A549 (cell line): ENCODE measurements around the gene SYTL3. TPM values are rescaled to one million over a fixed set of nuclear protein-coding genes. Genes with fewer than 3 reads are reported as not detected.

Experiments
- ATAC-seq, 2 experiments: fragments of 200-7000 bp in 1 of 2; fragments of >200 bp in 1 of 2; cut with Nextera tagmentation in 1 of 2; cut with Tn5 transposase in 1 of 2; 3 replicates each; pipeline versions ENCODE4 v1.8.0 to v1.9.1; 2018 to 2020; ENCODE audit warnings: mild to moderate bottlenecking in 1 of 2, moderate library complexity in 1 of 2
- CTCF ChIA-PET: fragments of 300-600 bp; sonication (Branson Sonifier 250); formaldehyde crosslinking; extraction: SDS; loops from one replicate; lab custom pipeline; 2021; ENCODE audit warnings: antibody characterized with exemption, inconsistent platforms; lab: Yijun Ruan, JAX
- POLR2A ChIA-PET: fragments of 350-600 bp; formaldehyde crosslinking; extraction: SDS; loops from one replicate; lab custom pipeline; 2021; ENCODE audit warnings: antibody characterized with exemption, inconsistent platforms; lab: Yijun Ruan, JAX
- DNase-seq, 2 experiments: peaks; one replicate each; pipeline versions ENCODE4 v3.0.0 to v3.0.0-alpha.2; 2011 to 2016; ENCODE audit warnings: low read depth in 1 of 2, low spot score in 1 of 2
- FAIRE-seq: peaks from 2 replicates; lab custom pipeline; 2011; peaks lifted over from hg19 to GRCh38; lab: Jason Lieb, UNC
- H3K27ac ChIP-seq, 2 experiments: fragments of >200 bp; sonication (Bioruptor Twin); formaldehyde crosslinking; 3 replicates each; pipeline ENCODE4 v1.5.1; 2016 to 2017
- H3K4me1 ChIP-seq: fragments of >200 bp; sonication (Bioruptor Twin); formaldehyde crosslinking; 3 replicates; pipeline ENCODE4 v1.6.1; 2016
- H3K4me2 ChIP-seq: fragments of >200 bp; sonication (Bioruptor Twin); formaldehyde crosslinking; 3 replicates; pipeline ENCODE4 v1.6.1; 2016
- H3K4me3 ChIP-seq: fragments of >200 bp; sonication (Bioruptor Twin); formaldehyde crosslinking; 3 replicates; pipeline ENCODE4 v1.5.1; 2016
- H3K9me3 ChIP-seq: fragments of >200 bp; sonication (Bioruptor Twin); formaldehyde crosslinking; 3 replicates; pipeline ENCODE4 v1.6.1; 2016
- BCL3 ChIP-seq: fragments of >200 bp; sonication (Bioruptor Twin); formaldehyde crosslinking; IDR thresholded peaks from 3 replicates; pipeline ENCODE4 v1.6.1; 2016
- EP300 ChIP-seq, 2 experiments: fragments of >200 bp; sonication (Bioruptor Twin); formaldehyde crosslinking; IDR thresholded peaks; 2 replicates in 1 of 2; 3 replicates in 1 of 2; pipeline ENCODE4 v1.6.1; 2016 to 2017
- FOSL2 ChIP-seq, 2 experiments: fragments of 450-650 bp in 1 of 2; fragments of >200 bp in 1 of 2; sonication (Bioruptor Twin) in 1 of 2; formaldehyde crosslinking; IDR thresholded peaks; 2 replicates each; pipeline versions ENCODE4 v1.5.0 to v1.6.1; 2016 to 2020; ENCODE audit warnings: mild to moderate bottlenecking in 1 of 2, moderate library complexity in 1 of 2
- FOXS1 ChIP-seq: fragments of 250-450 bp; sonication (Bioruptor Pico); IDR thresholded peaks from 2 replicates; pipeline ENCODE4 v1.5.0; 2020; ENCODE audit warnings: mild to moderate bottlenecking, moderate library complexity
- GATA3 ChIP-seq: IDR thresholded peaks from 2 replicates; pipeline ENCODE4 v1.6.1; 2012; ENCODE audit warnings: borderline replicate concordance
- HDAC2 ChIP-seq: fragments of 200-600 bp; sonication (generic); IDR thresholded peaks from 2 replicates; pipeline ENCODE4 v1.6.1; 2016
- HOXB13 ChIP-seq: fragments of 250-450 bp; sonication (Bioruptor Pico); IDR thresholded peaks from 2 replicates; pipeline ENCODE4 v1.5.0; 2020; ENCODE audit warnings: low read depth, mild to moderate bottlenecking, moderate library complexity
- JUN ChIP-seq, 2 experiments: fragments of >200 bp; sonication (Bioruptor Twin); formaldehyde crosslinking; IDR thresholded peaks; 2 replicates in 1 of 2; 3 replicates in 1 of 2; pipeline ENCODE4 v1.6.1; 2016 to 2017
- JUNB ChIP-seq: fragments of >200 bp; sonication (Bioruptor Twin); formaldehyde crosslinking; IDR thresholded peaks from 2 replicates; pipeline ENCODE4 v1.6.1; 2016
- KDM1A ChIP-seq: fragments of 200-600 bp; sonication (generic); IDR thresholded peaks from 2 replicates; pipeline ENCODE4 v1.6.1; 2016; ENCODE audit warnings: low read depth, mild to moderate bottlenecking
- MAFK ChIP-seq: fragments of 450-650 bp; IDR thresholded peaks from 2 replicates; pipeline ENCODE4 v1.6.1; 2014; ENCODE audit not compliant: partially characterized antibody
- MAX ChIP-seq: IDR thresholded peaks from 2 replicates; pipeline ENCODE4 v1.6.1; 2012
- MYC ChIP-seq: IDR thresholded peaks from 2 replicates; pipeline ENCODE4 v1.6.1; 2012; ENCODE audit warnings: mild to moderate bottlenecking, inconsistent platforms, low read length, improper control_type of control experiment, borderline replicate concordance
- NPAS2 ChIP-seq: fragments of 250-450 bp; sonication (Bioruptor Pico); IDR thresholded peaks from 2 replicates; pipeline ENCODE4 v1.8.0; 2022; ENCODE audit warnings: mild to moderate bottlenecking, moderate library complexity, borderline replicate concordance
- PBX3 ChIP-seq: IDR thresholded peaks from 2 replicates; pipeline ENCODE4 v1.6.1; 2012
- POLR2AphosphoS2 ChIP-seq: conservative IDR thresholded peaks from 2 replicates; pipeline ENCODE4 v1.6.1; 2012; ENCODE audit warnings: low read length, improper control_type of control experiment, inconsistent platforms
- RAD21 ChIP-seq, 2 experiments: fragments of >200 bp in 1 of 2; sonication (Bioruptor Twin) in 1 of 2; formaldehyde crosslinking in 1 of 2; IDR thresholded peaks in 1 of 2; conservative IDR thresholded peaks in 1 of 2; 2 replicates in 1 of 2; 3 replicates in 1 of 2; pipeline ENCODE4 v1.6.1; 2012 to 2018; ENCODE audit warnings: inconsistent platforms in 1 of 2
- RARB ChIP-seq: fragments of 250-450 bp; sonication (Bioruptor Pico); IDR thresholded peaks from 2 replicates; pipeline ENCODE4 v1.8.0; 2021; ENCODE audit warnings: mild to moderate bottlenecking, moderate library complexity
- SMC3 ChIP-seq: fragments of >200 bp; sonication (Bioruptor Twin); formaldehyde crosslinking; IDR thresholded peaks from 3 replicates; pipeline ENCODE4 v1.6.1; 2018; ENCODE audit warnings: inconsistent platforms
- TFCP2L1 ChIP-seq: fragments of 250-450 bp; sonication (Bioruptor Pico); IDR thresholded peaks from 2 replicates; pipeline ENCODE4 v1.5.0; 2021; ENCODE audit warnings: mild to moderate bottlenecking
- ZC3H11A ChIP-seq: fragments of 450-650 bp; IDR thresholded peaks from 2 replicates; pipeline ENCODE4 v1.6.1; 2014; ENCODE audit warnings: antibody characterized with exemption, mild to moderate bottlenecking
- ZFP36 ChIP-seq: fragments of 450-650 bp; IDR thresholded peaks from 2 replicates; pipeline ENCODE4 v1.6.1; 2014; ENCODE audit warnings: borderline replicate concordance; ENCODE audit not compliant: partially characterized antibody
- WGBS: methylation state at CpG from one replicate; pipeline ENCODE4 v1.1.6; 2017; ENCODE audit errors: missing lambda C conversion rate; 5-methylcytosine and 5-hydroxymethylcytosine counted together
- polyA plus RNA-seq, 4 experiments: library from polyadenylated mRNA; depleted of rRNA in 3 of 4; stranded (reverse); fragments of >200 nt; fragmentation: RNase III in 1 of 4; extraction: RNeasy Plus Mini Kit Qiagen cat#74134 plus additional on column Dnase treatment in 1 of 4; gene quantifications; 2 replicates in 3 of 4; 3 replicates in 1 of 4; pipeline ENCODE4 v1.2.3, GENCODE V29; 2011 to 2017
- TF ChIP-seq, protein P1 (sequence below): fragments of 450-650 bp; IDR thresholded peaks from 2 replicates; pipeline ENCODE4 v1.6.1; 2014; ENCODE audit warnings: antibody characterized with exemption
- TF ChIP-seq, protein P2 (sequence below): fragments of >200 bp; sonication (Bioruptor Twin); formaldehyde crosslinking; IDR thresholded peaks from 3 replicates; pipeline ENCODE4 v1.5.1; 2016
- TF ChIP-seq, protein P3 (sequence below): fragments of 250-450 bp; sonication (Bioruptor Pico); IDR thresholded peaks from 2 replicates; pipeline ENCODE4 v1.5.0; 2021; ENCODE audit warnings: mild to moderate bottlenecking, moderate library complexity, borderline replicate concordance

SYTL3 gene
- polyA plus RNA-seq, 2 of the 4 experiments (the other 2 are of a cell fraction) = 0.63 to 0.89 TPM

- POLR2A ChIA-PET = no interaction called here
- CTCF ChIA-PET = interaction anchor here (1.0 kb wide), 1 partner anchor 320 kb away, joined by 3 read pairs; no protein-coding TSS in a partner anchor
- Histone ChIP-seq H3K9me3 (no peaks in the 10 kb centered on the region), H3K4me3 (no peak overlapping the region), H3K27ac (no peak overlapping the region), H3K4me1 (no peaks in the 10 kb centered on the region), H3K4me2 (no peak overlapping the region)
- no peak for FAIRE-seq
- no peak for ATAC-seq
- TF ChIP-seq FOSL2 (IDR thresholded peaks at IDR 0.05) = no peak
- TF ChIP-seq FOSL2 (CRISPR knock-in tag; IDR thresholded peaks at IDR 0.05) = no peak
- no peak for TF ChIP-seq MYC
- no peak for TF ChIP-seq HOXB13 (CRISPR knock-in tag)
- TF ChIP-seq RARB (CRISPR knock-in tag) = no peak
- no peak for TF ChIP-seq MAFK
- TF ChIP-seq FOXS1 (CRISPR knock-in tag) = no peak
- TF ChIP-seq, protein P1, sequence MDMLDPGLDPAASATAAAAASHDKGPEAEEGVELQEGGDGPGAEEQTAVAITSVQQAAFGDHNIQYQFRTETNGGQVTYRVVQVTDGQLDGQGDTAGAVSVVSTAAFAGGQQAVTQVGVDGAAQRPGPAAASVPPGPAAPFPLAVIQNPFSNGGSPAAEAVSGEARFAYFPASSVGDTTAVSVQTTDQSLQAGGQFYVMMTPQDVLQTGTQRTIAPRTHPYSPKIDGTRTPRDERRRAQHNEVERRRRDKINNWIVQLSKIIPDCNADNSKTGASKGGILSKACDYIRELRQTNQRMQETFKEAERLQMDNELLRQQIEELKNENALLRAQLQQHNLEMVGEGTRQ = no peak
- no peak for TF ChIP-seq HDAC2
- TF ChIP-seq PBX3 = no peak
- TF ChIP-seq ZC3H11A = no peak
- TF ChIP-seq TFCP2L1 = no peak
- no peak for TF ChIP-seq JUN (IDR thresholded peaks at IDR 0.05)
- TF ChIP-seq MAX = no peak
- no peak for TF ChIP-seq GATA3
- TF ChIP-seq NPAS2 (CRISPR knock-in tag) = no peak
- TF ChIP-seq, protein P2, sequence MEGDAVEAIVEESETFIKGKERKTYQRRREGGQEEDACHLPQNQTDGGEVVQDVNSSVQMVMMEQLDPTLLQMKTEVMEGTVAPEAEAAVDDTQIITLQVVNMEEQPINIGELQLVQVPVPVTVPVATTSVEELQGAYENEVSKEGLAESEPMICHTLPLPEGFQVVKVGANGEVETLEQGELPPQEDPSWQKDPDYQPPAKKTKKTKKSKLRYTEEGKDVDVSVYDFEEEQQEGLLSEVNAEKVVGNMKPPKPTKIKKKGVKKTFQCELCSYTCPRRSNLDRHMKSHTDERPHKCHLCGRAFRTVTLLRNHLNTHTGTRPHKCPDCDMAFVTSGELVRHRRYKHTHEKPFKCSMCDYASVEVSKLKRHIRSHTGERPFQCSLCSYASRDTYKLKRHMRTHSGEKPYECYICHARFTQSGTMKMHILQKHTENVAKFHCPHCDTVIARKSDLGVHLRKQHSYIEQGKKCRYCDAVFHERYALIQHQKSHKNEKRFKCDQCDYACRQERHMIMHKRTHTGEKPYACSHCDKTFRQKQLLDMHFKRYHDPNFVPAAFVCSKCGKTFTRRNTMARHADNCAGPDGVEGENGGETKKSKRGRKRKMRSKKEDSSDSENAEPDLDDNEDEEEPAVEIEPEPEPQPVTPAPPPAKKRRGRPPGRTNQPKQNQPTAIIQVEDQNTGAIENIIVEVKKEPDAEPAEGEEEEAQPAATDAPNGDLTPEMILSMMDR = no peak
- WGBS = 12% methylated on average over 1 of the region's 1 CpG
- DNase-seq = no peak
Measured at GRCh38 chr6:158688860-158689259, 39.0 kb downstream of the SYTL3 start.

DNA sequence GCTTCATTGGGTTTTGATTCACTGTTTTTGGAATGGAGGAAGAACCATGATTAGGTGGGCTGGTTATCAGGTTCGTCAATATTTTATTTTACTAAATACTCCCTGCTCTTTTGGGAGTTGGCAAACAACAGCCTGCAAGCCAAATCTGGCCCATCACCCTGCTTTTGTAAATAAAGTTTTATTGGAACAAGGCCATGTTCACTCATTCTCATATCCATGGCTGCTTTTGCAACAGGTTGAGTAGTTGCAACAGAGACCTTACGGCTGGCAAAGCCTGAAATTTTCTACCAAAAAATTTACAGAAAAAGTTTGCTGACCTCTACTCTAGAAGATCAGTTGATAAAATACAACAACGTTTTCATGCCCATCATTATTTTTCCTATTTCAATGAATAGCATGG, 45.1 kb downstream of the SYTL3 start:
- Histone ChIP-seq H3K4me3 (no peak overlapping the region), H3K4me1 (no peaks in the 10 kb centered on the region), H3K4me2 (no peak overlapping the region), H3K9me3 (no peaks in the 10 kb centered on the region), H3K27ac (no peak overlapping the region)
- 56% methylated on average over 3 of the region's 3 CpGs for WGBS
- ATAC-seq (no peak), FAIRE-seq (no peak), DNase-seq (no peak)
- POLR2A ChIA-PET = no interaction called here
- CTCF ChIA-PET = no interaction called here
- TF ChIP-seq KDM1A (no peak), SMC3 (no peak), RARB (CRISPR knock-in tag) (no peak), BCL3 (no peak), ZFP36 (no peak), POLR2AphosphoS2 (no peak), JUNB (no peak), EP300 (IDR thresholded peaks at IDR 0.05) (no peak), RAD21 (conservative IDR thresholded peaks at IDR 0.05 in 1 of 2, IDR thresholded peaks at IDR 0.05 in 1 of 2) (no peak), MAFK (no peak), PBX3 (no peak)
- TF ChIP-seq, protein P3, sequence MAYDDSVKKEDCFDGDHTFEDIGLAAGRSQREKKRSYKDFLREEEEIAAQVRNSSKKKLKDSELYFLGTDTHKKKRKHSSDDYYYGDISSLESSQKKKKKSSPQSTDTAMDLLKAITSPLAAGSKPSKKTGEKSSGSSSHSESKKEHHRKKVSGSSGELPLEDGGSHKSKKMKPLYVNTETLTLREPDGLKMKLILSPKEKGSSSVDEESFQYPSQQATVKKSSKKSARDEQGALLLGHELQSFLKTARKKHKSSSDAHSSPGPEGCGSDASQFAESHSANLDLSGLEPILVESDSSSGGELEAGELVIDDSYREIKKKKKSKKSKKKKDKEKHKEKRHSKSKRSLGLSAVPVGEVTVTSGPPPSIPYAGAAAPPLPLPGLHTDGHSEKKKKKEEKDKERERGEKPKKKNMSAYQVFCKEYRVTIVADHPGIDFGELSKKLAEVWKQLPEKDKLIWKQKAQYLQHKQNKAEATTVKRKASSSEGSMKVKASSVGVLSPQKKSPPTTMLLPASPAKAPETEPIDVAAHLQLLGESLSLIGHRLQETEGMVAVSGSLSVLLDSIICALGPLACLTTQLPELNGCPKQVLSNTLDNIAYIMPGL (CRISPR knock-in tag) = no peak
